Activated naive CD4-positive, alpha-beta T cell treated with anti-CD3 and anti-CD28 coated beads for 36 hours (primary cell): ENCODE data around the gene SLC35D2. TPM values are rescaled to one million over a fixed set of nuclear protein-coding genes. Genes with fewer than 3 reads are reported as not detected.
A peak's percentile ranks its signal among the peaks of the same experiment; 100 is the strongest.

ENCODE experiments used
- CTCF ChIA-PET: fragments of 350-600 bp; sonication (Branson Sonifier 250); formaldehyde crosslinking; loops from one replicate; lab custom pipeline; 2021; ENCODE audit warnings: antibody characterized with exemption; lab: Charles Lee
- DNase-seq: peaks from one replicate; pipeline ENCODE4 v3.0.0-alpha.2; 2020
- H3K27ac Mint-ChIP-seq: one replicate; pipeline ENCODE4 v1.8.0; 2021; ENCODE audit warnings: mild to moderate bottlenecking, mixed read lengths
- H3K27me3 Mint-ChIP-seq: one replicate; pipeline ENCODE4 v1.8.0; 2021; ENCODE audit warnings: low read depth, mixed read lengths
- H3K36me3 Mint-ChIP-seq: one replicate; pipeline ENCODE4 v1.8.0; 2021; ENCODE audit warnings: low read depth, mixed read lengths
- H3K4me1 Mint-ChIP-seq: one replicate; pipeline ENCODE4 v1.8.0; 2021; ENCODE audit warnings: low read depth, mixed read lengths
- H3K4me3 Mint-ChIP-seq: one replicate; pipeline ENCODE4 v1.8.0; 2021; ENCODE audit warnings: mild to moderate bottlenecking, moderate library complexity, mixed read lengths
- H3K9me3 Mint-ChIP-seq: one replicate; pipeline ENCODE4 v1.8.0; 2021; ENCODE audit warnings: mixed read lengths
- intact Hi-C: fragments of 100-400 bp; cut with micrococcal nuclease; formaldehyde crosslinking; loops from one replicate; pipeline ENCODE4 v1.15.1; 2023
- total RNA-seq, 2 experiments: library from RNA; stranded (reverse); gene quantifications; one replicate each; pipeline ENCODE4 v1.2.3, GENCODE V29; 2021

SLC35D2 gene
- total RNA-seq, 2 experiments from 2014 or later: 0.91 to 1.1 TPM

DNA sequence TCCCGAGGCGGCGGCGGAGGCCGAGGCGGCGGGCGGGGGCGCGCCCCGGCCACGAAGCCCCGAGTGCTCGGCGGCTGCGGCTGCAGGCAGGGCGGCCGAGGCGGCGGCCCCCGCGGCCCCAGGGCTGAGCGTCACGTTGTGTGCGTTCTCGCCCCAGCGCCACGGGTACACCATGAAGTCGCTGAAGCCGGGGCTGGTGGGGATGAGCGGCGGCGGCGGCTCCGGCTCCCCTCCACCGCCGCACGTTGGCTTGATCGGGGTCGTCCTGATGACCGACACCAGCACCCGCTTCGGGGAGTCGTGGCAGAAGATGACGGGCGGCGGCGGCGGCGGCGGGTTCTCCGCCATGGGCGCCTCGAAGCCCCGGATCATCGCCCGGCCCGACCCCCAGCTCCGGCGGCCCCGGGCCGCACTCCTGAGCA, 34.2 kb upstream of the SLC35D2 start:
- peak; percentile 28 for DNase-seq
- CTCF ChIA-PET: no interaction called here
- peak overlapping the region; percentile 91 for H3K27ac Mint-ChIP-seq
- H3K9me3 Mint-ChIP-seq: no peaks in the 10 kb centered on the region
- intact Hi-C loops: loop anchor here (1.0 to 10.0 kb wide), 10 partner anchors 33 to 1100 kb away; partner anchors contain the start of genes ERCC6L2, FANCC, HABP4 and SLC35D2
- peaks cover 45% of the 10 kb centered on the region for H3K4me1 Mint-ChIP-seq
- H3K27me3 Mint-ChIP-seq: no peaks in the 10 kb centered on the region
- H3K4me3 Mint-ChIP-seq: peak overlapping the region; percentile 84
- H3K36me3 Mint-ChIP-seq: peaks cover 14% of the 10 kb centered on the region

DNA sequence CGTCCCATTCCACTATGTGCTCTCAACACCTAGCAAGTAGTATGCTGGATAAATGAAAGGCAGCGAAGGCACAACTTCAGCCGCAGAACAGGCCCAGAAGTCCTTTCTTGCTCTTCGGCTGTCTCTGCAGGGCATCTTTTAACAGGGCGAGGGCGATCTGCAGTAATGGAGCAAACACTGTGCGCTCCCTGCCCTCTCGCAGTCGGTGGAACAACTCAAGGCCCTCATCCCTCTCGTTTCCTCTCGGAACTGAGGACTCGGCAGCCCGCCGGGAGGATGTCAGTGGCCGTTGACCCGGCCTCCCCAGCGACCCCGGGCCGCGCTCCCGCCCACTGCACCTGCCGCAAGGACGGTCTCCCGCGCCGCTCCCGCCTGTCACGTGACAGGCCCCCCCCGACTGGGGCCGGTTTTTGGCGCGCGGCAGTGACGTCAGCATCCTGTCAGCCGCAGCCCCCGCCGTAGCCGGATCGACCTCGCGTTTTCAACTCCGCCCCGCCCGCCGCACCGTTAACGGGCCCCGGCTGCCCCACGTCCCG, 33.6 kb upstream of the SLC35D2 start:
- intact Hi-C loops: loop anchor here (5.0 to 10.0 kb wide), 2 partner anchors 358 to 405 kb away; partner anchors contain the start of gene ZNF510
- Mint-ChIP-seq H3K27ac (peak overlapping the region; percentile 83), H3K36me3 (peaks cover 15% of the 10 kb centered on the region), H3K27me3 (no peaks in the 10 kb centered on the region), H3K4me1 (peaks cover 49% of the 10 kb centered on the region), H3K4me3 (peak overlapping the region; percentile 83), H3K9me3 (no peaks in the 10 kb centered on the region)
- peak; percentile 92 for DNase-seq
- CTCF ChIA-PET: interaction anchor here (0.9 kb wide), 1 partner anchor 88 kb away, joined by 4 read pairs; no protein-coding TSS in a partner anchor

DNA sequence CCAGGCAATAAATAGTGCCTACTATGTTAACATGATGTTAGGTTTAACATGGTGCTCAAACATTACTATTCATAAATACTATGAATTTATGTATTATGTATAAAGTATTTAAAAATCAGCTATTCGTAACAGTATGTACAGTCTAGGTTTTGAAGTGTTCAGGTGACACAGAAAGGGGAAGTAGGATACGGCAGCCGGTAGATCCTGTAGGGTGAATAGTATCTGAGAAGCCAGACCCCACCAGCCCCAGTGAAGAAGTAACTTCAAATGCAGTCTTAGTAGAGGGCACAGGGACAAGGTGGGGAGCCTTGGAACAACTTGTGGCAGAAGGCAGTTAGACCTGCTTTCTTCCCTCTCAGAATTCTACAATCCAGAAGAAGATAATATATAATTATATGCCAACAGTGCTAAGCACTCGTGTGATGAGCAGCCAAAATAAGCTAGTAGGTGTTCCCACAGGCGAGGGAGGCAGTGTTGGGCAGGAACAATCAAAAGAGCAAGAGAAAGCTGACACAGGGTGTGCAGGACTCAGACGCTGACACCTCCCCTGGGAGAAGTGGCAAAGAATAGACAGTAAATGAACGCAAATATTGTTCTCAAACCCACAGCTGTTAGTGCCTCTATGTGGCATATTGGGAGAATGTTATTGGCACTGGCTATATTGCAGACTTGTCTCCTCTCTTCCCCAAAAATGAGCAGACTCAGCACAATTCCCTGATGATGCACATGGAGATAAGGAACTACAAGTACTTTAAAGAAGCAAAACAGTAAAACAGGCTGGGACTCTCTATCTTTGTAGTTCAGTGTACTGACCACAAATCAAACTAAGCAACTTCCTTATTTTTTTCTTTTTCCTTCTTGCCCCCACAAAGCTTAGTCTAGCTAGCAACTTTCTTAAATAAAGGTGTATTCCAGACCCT, 30.1 kb upstream of the SLC35D2 start:
- DNase-seq: no peak
- Mint-ChIP-seq H3K4me3 (no peak overlapping the region), H3K36me3 (peaks cover 34% of the 10 kb centered on the region), H3K27ac (no peak overlapping the region), H3K9me3 (no peaks in the 10 kb centered on the region), H3K4me1 (peaks cover 40% of the 10 kb centered on the region), H3K27me3 (no peaks in the 10 kb centered on the region)
- CTCF ChIA-PET: interaction anchor here (0.7 to 1.4 kb wide), 2 partner anchors 9 to 15 kb away, joined by 3 read pairs; no protein-coding TSS in a partner anchor
- intact Hi-C loops: loop anchor here (10.0 kb wide), 1 partner anchor 361 kb away; the partner anchor contains the start of gene ZNF510

DNA sequence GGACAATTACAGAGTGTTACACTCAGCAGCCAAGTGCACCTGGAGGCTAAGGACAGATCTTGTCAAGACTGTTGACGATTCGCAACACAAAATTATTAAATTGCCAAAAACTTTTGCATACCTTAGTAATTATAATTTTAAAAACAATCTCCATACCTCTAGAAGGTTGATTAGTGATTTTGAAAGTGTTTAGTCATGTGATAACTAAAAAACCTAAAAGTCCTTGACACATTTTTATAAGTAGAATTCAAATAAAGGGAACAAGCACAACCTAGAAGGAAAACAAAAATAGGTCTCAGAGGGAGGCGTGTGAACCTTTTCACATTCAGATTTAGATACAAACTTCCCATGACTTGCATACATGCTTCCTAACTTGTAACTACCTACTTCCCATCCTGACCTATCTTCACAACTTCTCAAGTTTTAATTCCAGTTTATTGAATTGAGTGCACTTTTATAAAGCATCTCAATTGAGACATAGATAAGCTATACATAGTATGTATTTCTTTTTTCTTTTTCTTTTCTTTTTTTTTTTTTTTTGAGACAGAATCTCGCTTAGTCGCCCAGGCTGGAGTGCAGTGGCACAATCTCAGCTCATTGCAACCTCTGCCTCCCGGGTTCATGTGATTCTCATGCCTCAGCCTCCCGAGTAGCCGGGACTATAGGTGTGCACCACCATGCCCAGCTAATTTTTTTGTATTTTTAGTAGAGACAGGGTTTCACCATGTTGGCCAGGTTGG, 28.8 kb upstream of the SLC35D2 start:
- no peaks in the 10 kb centered on the region for H3K9me3 Mint-ChIP-seq
- intact Hi-C loops: loop anchor here (10.0 kb wide), 1 partner anchor 362 kb away; the partner anchor contains the start of gene ZNF510

DNA sequence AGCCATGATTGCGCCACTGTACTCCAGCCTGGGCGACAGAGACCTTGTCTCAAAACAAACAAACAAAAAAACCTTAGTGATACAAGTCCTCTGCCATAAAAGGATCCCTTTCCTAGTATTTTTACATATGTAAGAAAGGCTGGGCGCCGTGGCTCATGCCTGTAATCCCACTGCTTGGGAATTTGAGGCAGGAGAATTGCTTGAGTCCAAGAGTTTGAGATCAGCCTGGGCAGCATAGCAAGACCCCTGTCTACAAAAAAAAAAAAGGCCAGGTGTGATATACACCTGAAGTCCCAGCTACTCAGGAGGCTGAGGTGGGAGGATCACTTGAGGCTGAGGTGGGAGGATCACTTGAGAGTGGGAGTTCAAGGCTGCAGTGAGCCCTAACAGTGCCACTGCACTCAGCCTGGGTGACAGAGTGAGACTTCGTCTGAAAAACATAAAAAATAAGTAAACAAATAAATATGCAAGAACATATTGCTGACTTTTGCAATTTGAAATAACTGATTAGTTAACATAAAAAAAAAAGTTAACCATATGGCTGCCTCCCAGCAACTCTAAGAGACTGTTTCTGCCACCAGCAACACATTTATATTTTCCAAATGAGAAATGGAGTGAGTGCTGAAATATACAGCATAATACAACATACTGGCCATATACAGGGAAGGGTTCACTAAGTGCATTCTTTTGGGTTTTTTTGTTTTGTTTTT, 27.8 kb upstream of the SLC35D2 start:
- no peak for DNase-seq
- CTCF ChIA-PET: no interaction called here
- H3K4me3 Mint-ChIP-seq: no peak overlapping the region
- H3K4me1 Mint-ChIP-seq: peaks cover 42% of the 10 kb centered on the region
- no peak overlapping the region for H3K27ac Mint-ChIP-seq
- H3K27me3 Mint-ChIP-seq: no peaks in the 10 kb centered on the region
- intact Hi-C loops: loop anchor here (10.0 kb wide), 1 partner anchor 364 kb away; the partner anchor contains the start of gene ZNF510
- H3K9me3 Mint-ChIP-seq: no peaks in the 10 kb centered on the region
- H3K36me3 Mint-ChIP-seq: peaks cover 31% of the 10 kb centered on the region

More for the DNA sequence above, 28.8 kb upstream of the SLC35D2 start:
- CTCF ChIA-PET: interaction anchor here (0.6 to 1.4 kb wide), 2 partner anchors 14 to 233 kb away, joined by 3 read pairs; no protein-coding TSS in a partner anchor
- Mint-ChIP-seq H3K4me1 (peaks cover 43% of the 10 kb centered on the region), H3K4me3 (no peak overlapping the region), H3K36me3 (peaks cover 35% of the 10 kb centered on the region), H3K27ac (no peak overlapping the region), H3K27me3 (no peaks in the 10 kb centered on the region)
- no peak for DNase-seq

DNA sequence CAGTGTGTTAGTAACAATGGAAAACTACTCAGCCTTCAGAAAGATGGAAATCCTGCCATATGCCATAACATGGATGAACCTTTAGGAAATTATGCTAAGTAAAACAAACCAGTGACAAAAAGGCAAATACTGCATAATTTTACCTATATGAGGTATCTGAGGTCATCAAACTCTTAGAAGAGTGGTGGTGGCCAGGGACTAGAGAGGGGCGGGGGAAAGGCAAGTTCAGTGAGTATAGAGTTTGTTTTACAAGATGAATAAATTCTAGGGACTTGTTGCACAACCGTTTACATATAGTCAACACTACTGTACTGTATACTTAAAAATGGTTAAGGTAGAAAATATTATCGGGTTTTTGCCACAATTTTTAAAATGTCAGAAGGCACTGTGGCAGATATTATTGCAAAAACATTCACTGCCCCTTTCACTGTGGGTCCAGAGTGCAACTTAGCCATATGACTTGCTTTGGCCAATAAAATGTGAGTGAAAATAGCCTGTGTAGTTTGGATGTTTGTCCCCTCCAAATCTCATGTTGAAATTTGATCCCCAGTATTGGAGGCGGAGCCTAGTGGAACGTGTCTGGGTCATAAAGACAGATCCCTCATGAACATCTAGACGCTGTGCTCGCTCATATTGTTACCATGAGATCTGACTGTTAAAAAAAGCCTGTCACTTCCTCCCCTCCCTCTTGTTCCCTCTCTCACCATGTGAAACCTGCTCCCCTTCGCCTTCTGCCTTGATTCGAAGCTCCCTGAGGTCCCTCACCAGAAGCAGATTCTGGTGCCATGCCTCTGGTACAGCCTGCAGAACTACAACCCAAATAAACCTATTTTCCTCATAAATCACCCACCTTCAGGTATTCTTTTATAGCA, 25.1 kb upstream of the SLC35D2 start:
- H3K27me3 Mint-ChIP-seq: no peaks in the 10 kb centered on the region
- intact Hi-C loops: no loop called here
- H3K4me1 Mint-ChIP-seq: peaks cover 32% of the 10 kb centered on the region
- H3K4me3 Mint-ChIP-seq: no peak overlapping the region
- H3K9me3 Mint-ChIP-seq: no peaks in the 10 kb centered on the region
- CTCF ChIA-PET: no interaction called here
- no peak for DNase-seq
- H3K27ac Mint-ChIP-seq: no peak overlapping the region
- peaks cover 28% of the 10 kb centered on the region for H3K36me3 Mint-ChIP-seq

DNA sequence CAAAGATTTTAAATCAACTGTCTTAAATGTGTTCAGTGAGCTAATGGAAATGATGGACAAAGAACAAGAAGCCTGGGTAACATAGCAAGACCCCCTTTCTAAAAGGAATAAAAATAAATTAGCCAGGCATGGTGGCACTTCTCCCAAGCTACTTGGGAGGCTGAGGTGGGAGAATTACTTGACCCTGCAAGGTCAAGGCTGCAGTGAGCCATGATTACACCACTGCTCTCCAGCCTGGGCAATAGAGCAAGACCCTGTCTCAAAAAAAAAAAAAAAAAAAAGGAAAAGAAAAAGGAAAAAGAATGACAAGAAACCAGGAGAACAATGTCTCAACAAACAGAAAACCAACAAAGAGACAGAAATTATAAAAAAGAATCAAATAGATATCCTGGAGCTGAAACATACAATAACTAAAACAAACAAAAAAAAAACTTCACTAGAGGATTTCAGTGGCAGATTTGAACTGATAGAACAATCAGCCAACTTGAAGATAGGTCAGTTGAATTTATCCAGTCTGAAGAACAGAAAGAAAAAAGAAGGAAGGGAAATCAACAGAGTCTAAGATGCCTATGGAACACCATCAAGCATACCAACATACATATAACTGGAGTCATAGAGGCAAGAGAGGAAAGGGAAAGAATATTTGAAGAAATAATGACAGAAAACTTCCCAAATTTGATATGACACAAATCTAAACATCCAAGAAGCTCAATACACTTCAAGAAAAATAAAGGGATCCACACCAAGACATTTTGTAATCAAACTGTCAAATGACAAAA, 16.8 kb upstream of the SLC35D2 start:
- no peaks in the 10 kb centered on the region for H3K27me3 Mint-ChIP-seq

DNA sequence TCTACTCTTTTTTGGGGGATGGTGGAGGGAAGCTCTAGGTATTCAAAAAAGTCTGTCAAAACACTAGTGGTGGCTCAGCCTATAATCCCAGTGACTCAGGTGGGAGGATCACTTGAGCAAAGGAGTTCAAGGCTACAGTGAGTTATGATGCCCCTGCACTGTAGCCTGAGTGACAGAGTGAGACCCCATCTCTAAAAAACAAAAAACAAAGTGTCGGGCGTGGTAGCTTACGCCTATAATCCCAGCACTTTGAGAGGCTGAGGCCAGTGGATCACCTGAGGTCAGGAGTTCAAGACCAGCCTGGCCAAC, 15.8 kb upstream of the SLC35D2 start:
- Mint-ChIP-seq H3K27ac (no peak overlapping the region), H3K27me3 (no peaks in the 10 kb centered on the region), H3K9me3 (peaks cover 3% of the 10 kb centered on the region), H3K36me3 (peaks cover 49% of the 10 kb centered on the region), H3K4me1 (peaks cover 26% of the 10 kb centered on the region), H3K4me3 (no peak overlapping the region)
- CTCF ChIA-PET: interaction anchor here (0.6 to 1.2 kb wide), 3 partner anchors 11 to 71 kb away, joined by 3 to 4 read pairs (median 3); no protein-coding TSS in a partner anchor
- no peak for DNase-seq
- intact Hi-C loops: no loop called here

More for the DNA sequence above, 16.8 kb upstream of the SLC35D2 start:
- Mint-ChIP-seq H3K4me1 (peaks cover 26% of the 10 kb centered on the region), H3K36me3 (peaks cover 45% of the 10 kb centered on the region), H3K9me3 (peaks cover 3% of the 10 kb centered on the region), H3K27ac (no peak overlapping the region), H3K4me3 (no peak overlapping the region)
- CTCF ChIA-PET: no interaction called here
- DNase-seq: no peak
- intact Hi-C loops: no loop called here

DNA sequence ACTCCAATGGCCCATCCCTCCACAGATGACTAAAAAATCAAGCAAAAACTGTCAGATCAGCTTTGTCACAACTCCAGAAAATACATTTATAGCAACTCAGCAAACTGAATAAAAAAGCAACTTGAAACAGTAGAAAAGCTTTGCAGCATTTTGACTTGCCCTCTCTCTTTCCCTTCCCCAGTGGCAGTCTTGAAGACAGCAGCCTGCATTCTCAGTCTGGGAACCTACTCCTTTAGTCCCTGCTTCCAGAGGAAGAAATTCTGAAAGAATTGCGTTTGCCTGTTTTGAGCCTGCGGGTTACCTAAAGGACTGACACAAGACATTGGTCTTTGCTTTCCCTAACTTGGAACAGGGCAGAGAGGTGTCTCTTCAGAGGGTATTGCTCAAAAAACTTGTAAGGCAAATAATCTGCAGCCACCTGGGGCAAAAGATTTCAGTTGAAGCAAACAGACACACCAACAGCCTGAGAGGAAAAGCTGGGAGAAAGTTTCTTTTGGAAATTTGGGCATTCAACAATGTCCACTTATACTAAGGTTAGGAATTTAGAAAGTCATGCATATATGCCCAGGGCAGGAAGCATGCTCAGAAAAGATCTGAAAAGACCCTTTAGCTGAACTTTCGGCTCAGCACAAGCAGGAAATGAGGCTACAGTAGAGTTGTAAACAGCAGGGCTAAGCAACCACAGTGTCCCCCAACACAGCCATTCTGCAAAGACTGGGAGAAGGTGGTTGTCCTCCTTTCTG, 15.2 kb upstream of the SLC35D2 start:
- no peak overlapping the region for H3K4me3 Mint-ChIP-seq
- peaks cover 25% of the 10 kb centered on the region for H3K4me1 Mint-ChIP-seq
- no peaks in the 10 kb centered on the region for H3K27me3 Mint-ChIP-seq
- CTCF ChIA-PET: interaction anchor here (0.6 to 1.2 kb wide), 3 partner anchors 11 to 71 kb away, joined by 3 to 4 read pairs (median 3); no protein-coding TSS in a partner anchor
- no peak for DNase-seq
- H3K36me3 Mint-ChIP-seq: peaks cover 49% of the 10 kb centered on the region
- peak overlapping the region; percentile 40 for H3K27ac Mint-ChIP-seq
- peaks cover 3% of the 10 kb centered on the region for H3K9me3 Mint-ChIP-seq
- intact Hi-C loops: no loop called here

DNA sequence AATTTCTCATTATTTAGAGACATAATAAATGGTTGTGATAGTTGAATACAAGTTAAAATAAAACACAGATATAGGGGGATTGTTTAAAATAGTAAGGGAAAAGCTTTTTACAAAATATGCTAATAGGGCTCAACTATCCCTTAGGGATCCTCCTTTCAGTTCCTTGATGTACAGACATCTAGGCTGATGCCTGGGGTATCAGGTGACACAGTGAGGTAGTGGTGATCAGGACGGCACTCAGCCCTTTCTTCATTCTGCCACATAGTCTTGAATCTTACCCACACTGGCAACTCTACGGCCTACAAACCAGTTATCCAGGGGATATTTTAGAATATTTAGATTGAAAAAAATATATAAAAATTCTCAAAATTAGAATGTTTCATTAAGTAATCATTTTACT, 12.5 kb upstream of the SLC35D2 start:
- intact Hi-C loops: no loop called here
- peaks cover 53% of the 10 kb centered on the region for H3K36me3 Mint-ChIP-seq
- no peaks in the 10 kb centered on the region for H3K27me3 Mint-ChIP-seq
- H3K4me3 Mint-ChIP-seq: no peak overlapping the region
- CTCF ChIA-PET: no interaction called here
- H3K4me1 Mint-ChIP-seq: peaks cover 24% of the 10 kb centered on the region
- DNase-seq: no peak
- peaks cover 3% of the 10 kb centered on the region for H3K9me3 Mint-ChIP-seq
- no peak overlapping the region for H3K27ac Mint-ChIP-seq
